GM19023 (cell line): ENCODE data around the gene WDR70.
"Not testable (repeated sequence)": the region's sequence is repeated elsewhere in the genome, so short reads cannot be mapped to it uniquely, and the experiment has no call there.

Experiments
- ATAC-seq: cut with Tn5 transposase; IDR thresholded peaks from one replicate; pipeline ENCODE4 v1.9.1; 2021; ENCODE audit warnings: mild to moderate bottlenecking, moderate library complexity; ENCODE audit not compliant: unreplicated experiment

Gene WDR70

DNA sequence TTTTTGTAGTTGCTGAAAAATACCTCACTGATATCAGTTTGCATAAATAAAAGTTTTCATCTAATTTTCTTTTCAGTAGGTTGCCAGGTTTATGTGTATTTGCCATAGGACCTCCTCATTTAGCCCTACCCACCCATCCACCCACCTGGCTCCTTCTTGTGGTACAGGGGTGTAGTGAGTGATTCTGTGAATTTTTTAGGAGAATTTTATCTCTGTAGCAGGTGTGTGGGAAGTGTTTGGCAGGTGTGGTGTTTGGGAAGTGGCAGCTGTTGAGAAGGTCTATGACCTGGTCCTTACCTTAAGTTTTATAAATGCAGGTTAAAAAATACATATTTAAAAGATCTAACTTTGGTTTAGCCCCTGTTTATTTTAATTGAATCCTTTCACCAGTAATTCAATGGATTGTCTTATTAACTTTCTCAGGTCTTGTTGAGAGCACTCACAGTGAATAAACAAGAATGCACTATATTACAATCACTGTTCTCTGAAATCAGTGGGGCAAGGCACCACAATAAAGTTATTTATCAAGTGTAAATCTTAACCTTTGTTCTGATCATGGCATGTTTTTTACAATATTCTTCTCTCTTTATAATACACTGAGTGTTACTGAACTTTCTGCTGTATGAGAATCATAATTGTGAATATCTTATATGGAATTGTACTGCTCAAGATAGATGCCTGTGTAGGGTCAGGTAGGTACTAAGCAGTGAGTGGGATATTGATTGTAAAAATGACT, 189.1 kb downstream of the WDR70 start:
- ATAC-seq, result no peak

DNA sequence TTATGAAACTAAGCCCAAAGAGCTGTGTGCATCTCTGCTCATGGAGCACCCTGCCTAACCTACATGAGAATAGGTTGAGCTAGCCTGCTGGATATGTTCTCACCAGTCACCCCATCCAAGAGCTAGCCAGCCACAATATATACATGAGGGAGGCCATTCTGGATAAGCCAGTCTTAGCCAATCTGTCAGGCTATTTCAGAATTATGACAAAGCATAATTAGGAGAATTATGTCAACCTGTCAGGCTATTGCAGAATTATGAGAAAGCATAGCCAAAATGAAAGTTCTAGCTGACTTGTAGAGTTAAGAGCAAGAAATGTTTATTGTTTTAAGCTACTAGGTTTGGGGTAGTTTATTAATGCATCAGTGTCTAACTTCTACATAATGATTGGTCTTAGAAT, 189.8 kb downstream of the WDR70 start:
- no peak for ATAC-seq

DNA sequence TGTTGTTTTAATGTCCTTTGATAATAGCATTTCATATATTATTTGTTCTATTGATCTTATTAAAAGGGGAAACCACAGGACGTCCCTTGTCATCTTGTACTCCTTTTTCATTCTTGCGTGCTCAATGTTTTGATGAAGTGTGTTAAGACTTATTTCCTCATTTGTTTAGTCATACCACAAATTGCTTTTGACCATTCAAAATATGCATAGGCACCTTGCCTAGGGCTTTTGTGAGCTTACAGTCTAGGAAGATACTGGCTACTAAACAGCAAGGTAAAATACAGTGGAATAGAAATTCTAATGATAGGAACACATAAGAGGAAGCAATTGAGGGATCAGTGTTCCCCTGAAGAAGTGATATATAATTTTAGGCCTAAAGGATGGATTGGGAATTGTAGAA, 190.3 kb downstream of the WDR70 start:
- ATAC-seq, result no peak

DNA sequence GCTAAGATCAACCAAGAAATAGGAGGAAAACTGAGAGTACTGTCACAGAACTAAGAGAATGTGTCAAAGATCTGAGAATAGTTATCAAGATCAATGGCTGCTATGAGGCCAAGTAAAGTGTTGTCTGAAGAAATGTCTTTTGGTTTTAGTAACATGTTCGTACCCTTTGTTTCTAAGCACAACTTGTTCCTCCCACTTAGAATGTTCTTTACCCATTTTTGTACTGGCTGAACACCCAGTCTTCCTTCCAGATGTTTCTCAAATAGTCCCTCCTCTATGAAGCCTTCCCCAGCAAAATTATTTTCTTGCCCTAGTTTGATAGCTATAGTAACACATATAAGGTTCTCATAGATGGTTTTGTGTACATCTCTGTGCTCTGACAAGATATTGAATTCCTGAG, 191.5 kb downstream of the WDR70 start:
- ATAC-seq, result no peak

DNA sequence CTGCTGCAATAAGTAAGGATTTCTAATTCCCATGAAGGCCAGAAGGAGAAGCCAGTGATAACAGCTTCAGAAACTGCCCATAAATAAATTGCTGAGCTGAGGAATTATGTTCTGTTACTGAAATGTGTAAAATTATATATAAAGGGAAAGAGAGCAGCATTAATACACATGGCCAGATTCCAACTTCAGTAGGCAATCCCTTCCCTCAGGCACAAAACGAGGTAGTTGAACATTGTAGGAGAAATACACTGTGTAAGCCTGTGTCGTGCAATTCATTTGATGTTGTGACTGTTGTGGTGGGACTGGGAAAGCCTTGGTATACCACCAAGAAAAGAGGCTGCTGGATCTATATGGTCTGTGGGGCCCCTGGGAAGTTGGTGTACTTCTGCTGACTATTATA, 192.9 kb downstream of the WDR70 start:
- ATAC-seq, result no peak

DNA sequence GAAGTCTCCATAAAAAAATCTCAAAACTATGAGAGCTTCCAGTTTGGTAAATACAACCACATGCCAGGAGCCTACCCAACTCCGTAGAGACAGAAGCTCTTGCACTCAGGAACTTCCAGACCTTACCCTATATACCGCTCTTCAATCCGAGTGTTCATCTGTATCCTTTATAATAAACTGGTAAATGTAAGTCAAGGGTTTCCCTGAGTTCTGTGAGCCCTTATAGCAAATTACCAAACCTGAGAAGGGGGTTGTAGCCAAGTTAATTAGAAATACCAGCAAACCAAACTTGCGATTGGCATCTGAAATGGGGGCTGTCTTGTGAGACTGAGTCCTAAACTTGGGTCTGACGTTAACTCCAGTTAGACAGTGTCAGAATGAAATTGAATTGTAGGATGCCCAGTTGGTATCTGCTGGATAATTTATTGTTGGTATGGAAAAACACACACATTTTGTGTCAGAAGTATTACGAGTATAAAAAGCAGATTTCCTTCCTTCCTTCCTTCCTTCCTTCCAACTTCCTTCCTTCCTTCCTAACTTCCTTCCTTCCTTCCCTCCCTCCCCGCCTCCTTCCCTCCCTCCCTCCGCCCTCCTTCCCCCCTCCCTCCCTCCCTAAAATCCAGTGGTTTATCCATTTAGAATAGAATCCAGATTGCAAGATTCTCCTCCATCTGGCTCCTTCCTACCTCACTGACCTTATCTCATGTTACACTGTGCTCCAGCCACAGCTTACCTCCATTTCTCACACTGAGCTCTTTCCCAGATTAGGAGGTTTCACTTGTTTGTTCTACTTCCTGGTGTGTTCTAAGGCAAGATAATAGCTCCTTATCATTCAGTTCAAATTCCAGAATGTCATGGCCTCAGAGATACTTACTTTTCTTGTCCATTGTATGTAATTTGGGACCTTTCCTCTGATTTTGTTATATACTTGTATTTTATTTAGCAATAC, 196.7 kb downstream of the WDR70 start:
- no peak for ATAC-seq

DNA sequence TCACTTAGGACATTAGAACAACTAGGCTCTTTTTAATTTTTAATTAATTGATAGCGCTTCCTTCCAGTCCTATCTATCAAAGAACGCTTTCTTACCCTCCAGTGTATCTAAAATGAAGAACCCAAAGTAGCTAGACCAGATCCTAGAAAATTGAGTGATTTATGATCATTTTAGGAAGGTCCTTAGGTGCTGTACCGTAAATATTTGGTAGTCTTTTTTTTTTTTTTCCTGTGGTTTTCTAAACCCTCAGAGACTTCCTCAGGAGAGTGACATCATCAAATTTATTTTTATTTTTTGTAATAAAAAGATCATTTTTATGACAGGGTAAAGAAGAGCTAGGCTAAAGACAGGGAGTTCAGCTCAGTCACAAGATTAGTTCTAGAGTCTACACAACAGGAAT, 197.4 kb downstream of the WDR70 start:
- ATAC-seq, result no peak

DNA sequence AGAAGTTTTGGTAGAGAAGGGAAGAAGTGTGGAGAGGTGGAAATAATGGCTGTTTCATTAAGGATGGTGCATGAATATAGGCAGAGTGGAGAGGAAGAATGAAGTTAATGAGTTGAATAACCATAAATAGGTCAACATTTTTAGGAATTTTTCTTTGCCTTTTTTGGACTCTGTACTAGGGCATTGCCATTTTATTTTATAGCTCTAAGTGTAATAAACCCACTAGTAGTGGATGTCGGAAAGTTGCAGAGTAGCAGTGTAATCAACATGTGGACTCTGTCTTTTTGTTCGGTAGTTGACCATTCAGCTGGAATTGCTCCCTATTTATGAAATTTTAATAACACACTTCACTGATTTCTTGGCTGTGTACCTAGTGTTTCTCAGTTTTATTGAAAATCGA, 199.1 kb downstream of the WDR70 start:
- no peak for ATAC-seq

DNA sequence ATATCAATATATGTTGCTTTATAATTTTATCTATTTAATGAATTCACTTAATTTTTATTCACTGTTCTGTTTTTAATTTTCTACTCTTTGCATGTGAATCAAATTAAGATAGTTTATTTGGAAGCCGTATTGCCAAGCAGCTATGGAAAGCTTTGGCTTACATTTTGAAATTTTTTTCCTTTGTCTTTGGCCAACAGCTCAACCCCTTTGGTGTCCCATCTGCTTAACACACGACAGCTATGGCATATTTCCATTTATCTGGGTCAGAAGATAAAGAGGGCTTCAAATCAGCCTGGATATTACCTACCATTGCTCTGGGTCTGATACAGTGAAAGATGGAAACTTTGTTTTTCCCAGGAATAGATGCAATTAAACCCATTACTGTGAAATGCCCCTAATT, 201.0 kb downstream of the WDR70 start:
- no peak for ATAC-seq

DNA sequence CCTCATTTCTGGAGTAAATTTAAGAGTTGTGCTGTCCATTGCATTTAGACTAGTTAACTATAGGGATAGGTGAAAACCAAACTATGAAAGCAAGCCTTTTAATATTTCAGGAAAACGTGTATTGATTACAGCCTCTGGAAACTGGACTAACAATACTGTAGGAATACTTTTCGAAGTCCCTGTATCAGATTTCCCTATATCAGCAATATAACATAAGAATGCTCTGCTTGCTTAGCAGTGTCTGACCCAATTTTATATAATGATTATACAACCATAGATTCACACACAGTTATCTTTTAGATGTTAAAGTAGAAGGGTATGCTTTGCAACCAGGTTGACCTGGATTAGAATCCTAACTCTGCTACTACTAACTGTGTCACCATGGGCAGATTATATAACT, 203.1 kb downstream of the WDR70 start:
- no peak for ATAC-seq

DNA sequence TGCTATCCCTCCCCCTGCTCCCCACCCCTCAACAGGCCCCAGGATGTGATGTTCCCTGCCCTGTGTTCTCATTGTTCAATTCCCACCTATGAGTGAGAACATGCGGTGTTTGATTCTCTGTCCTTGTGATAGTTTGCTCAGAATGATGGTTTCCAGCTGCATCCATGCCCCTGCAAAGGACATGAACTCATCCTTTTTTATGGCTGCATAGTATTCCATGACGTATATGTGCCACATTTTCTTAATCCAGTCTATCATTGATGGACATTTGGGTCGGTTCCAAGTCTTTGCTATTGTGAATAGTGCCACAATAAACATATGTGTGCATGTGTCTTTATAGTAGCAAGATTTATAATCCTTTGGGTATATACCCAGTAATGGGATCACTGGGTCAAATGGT, 214.2 kb downstream of the WDR70 start:
- ATAC-seq, result not testable (repeated sequence)

DNA sequence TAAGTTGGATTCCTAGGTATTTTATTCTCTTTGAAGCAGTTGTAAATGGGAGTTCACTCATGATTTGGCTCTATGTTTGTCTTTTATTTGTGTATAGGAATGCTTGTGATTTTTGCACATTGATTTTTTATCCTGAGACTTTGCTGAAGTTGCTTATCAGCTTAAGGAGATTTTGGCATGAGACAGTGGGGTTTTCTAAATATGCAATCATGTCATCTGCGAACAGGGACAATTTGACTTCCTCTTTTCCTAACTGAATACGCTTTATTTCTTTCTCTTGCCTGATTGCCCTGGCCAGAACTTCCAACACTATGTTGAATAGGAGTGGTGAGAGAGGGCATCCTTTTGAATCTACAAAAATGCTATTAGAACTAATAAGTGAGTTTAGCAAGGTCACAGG, 215.7 kb downstream of the WDR70 start:
- ATAC-seq, result not testable (repeated sequence)

DNA sequence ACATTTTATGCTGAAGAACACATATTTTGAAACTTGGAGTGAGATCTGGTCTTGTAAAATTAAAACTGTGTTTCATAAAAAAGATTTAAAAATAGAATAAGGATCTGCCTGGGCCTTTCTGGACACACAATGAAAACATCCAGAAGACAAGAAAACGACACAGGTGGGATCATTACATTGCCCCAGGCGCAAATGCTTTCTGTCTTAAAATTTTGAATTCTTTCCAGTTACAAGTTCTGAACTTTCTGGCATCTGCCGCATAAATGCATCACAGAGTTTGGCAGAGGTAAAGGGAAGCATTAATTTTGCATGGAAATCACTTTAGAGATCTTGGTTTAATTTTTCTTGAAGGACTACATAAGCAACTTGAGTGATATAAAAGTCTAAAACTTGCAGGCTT, 219.6 kb downstream of the WDR70 start:
- no peak for ATAC-seq

DNA sequence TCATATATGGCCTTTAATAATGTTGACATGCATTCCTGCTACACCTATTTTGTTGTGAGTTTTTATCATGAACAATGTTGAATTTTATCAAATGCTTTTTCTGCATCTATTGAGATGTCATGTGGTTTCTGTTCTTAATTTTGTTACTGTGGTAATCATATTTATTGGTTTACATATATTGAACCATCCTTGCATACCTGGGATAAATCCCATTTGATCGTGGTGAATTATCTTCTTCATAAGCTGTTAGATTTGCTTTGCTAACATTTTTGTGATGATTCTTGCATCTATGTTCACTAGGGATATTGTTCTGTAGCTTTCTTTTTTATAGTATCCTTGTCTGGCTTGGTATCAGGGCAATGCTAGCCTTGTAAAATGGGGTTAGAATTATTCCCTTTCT, 222.0 kb downstream of the WDR70 start:
- ATAC-seq, result no peak

DNA sequence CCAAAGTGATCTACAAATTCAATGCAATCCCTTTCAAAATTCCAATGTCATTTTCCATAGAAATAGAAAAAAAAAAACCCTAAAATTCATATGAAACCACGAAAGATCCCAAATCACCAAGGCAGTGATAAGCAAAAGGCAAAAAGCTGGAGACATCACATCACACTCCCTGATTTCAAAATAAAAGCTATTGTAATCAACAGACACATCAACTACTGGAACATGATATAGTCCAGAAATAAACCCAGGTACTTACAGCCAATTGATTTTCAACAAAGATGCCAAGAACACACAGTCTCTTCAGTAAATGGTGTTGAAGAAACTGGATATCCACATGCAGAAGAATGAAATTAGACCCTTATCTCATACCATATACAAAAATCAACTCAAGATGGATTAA, 224.0 kb downstream of the WDR70 start:
- no peak for ATAC-seq

DNA sequence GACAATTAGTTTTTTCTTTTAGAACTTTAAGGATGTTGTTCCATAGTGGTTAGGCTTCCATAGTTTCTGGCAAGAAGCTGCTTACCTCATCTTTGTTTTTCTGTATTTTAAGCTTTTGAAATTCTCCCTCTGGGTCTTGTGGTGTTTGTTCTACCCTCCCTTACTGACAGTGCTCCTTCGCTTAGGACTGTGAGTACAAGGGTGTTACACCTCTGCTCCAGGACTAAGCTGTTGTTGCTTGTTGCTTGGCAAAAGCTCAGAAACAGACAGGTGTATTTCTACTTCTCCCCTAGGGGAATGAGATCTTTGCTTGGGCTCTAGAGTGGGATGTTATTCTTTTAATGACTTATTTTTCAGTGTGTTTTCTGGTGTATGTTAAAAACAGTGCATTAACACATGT, 225.2 kb downstream of the WDR70 start:
- no peak for ATAC-seq

DNA sequence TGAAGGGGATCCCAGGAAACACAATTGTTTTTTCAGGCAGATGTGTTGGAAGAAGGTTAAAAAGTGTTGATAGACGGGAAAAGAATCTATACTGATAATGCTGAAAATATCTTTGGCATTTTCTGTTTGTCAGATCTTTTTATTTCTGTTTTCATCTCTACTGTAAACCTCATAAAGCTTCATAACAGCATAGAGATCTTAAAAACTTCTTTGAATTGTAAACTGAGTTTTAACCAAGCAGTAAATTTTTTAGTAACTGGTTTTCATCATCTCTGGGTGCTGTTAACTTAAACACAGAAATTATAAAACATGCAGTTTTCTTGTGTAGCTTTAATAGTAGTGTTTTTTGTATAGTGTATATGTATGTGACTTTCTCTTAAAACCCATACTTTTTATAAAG, 227.0 kb downstream of the WDR70 start:
- ATAC-seq, result no peak

DNA sequence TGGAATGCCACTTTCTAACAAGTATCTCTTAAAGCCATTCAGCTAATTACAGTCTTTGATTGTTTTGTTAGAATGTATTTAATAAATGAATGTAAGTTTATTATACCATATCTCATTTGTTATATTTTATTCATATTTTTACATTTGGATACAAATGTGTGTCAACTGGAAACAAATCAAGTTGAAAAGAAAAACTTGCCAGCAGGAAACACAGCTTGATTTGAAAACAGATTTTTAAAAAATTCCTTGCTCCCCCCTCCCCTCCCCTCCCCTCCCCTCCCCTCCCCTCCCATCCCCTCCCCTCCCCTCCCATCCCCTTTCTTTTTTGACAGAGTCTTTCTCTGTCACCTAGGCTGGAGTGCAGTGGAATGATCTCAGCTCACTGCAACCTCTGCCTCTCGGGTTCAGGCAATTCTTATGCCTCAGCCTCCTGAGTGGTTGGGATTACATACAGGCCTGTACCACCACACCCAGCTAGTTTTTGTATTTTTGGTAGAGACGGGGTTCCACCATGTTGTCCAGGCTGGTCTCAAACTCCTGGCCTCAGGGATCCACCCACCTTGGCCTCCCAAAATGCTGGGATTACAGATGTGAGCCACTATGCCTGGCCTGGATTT, 227.6 kb downstream of the WDR70 start:
- no peak for ATAC-seq

DNA sequence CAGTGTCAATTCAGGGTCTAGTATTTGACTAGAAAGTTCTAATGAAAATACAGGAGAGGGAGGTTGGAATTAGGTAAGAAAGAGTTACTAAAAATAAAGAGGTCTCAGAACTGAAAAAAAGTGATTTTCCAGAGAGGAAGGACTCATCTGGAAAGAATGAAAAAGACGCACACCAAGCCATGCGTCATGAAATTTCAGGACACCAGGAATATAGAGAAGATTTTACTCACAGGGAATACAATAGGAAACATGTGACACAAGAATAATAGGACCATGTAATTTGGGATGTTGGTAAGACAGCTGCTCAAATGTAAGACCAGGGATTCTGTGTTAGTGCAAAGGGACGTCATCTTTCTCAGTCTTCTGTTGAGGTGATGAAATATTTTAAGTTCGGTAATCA, 236.1 kb downstream of the WDR70 start:
- ATAC-seq, result no peak

DNA sequence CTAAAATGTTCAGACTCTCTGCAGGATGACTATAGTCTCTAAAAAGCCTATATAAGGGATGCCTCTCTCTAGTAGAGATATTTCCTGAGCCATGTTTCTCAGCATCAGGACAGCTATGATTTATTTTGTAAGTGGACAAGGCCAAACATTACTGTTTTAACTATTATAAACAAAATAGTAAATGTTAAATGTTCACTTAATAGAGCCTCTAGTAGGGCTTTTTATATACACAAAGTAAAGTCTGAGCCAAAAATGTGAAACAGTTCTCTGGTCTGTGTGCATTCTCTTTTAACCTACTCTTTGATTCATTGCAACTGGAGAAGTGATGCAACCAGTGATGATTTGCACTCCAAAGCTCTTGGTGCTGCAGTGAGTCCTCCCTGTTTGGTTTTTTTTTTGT, 240.2 kb downstream of the WDR70 start:
- ATAC-seq, result no peak

DNA sequence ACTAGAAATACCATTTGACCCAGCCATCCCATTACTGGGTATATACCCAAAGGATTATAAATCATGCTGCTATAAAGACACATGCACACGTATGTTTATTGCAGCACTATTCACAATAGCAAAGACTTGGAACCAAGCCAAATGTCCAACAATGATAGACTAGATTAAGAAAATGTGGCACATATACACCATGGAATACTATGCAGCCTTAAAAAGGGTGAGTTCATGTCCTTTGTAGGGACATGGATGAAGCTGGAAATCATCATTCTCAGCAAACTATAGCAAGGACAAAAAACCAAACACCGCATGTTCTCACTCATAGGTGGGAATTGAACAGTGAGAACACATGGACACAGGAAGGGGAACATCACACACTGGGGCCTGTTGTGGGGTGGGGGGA, 243.2 kb downstream of the WDR70 start:
- ATAC-seq, result not testable (repeated sequence)

DNA sequence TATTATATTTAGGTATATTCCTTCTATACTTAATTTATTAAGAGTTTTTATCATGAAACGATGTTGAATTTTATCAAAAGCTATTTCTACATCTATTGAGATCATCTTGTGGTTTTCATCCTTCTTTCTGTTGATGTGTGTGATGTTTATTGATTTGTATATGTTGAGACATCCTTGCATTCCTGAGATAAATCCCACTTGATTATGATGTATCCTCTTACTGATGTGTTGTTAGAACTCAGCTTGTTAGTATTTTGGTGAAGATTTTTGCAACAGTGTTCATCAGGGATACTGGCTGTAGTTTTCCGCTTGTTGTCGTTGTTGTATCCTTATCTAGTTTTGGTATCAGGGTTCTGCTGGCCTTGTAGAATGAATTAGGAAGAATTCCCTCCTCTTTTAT, 247.1 kb downstream of the WDR70 start:
- ATAC-seq, result no peak
